Rectal smooth muscle tissue (tissue), 1 donor: ENCODE results near the gene ESYT1.

ENCODE experiments used
- H3K27ac ChIP-seq: one replicate; pipeline ENCODE4 v1.7.0; 2013; ENCODE audit warnings: low read depth, low read length, inconsistent platforms
- H3K27me3 ChIP-seq: one replicate; pipeline ENCODE4 v1.7.0; 2013; ENCODE audit warnings: low read length; ENCODE audit not compliant: control insufficient read depth, insufficient read depth
- H3K36me3 ChIP-seq: one replicate; pipeline ENCODE4 v1.7.0; 2013; ENCODE audit warnings: low read length; ENCODE audit not compliant: control insufficient read depth, insufficient read depth
- H3K4me1 ChIP-seq: one replicate; pipeline ENCODE4 v1.7.0; 2013; ENCODE audit warnings: low read length; ENCODE audit not compliant: control insufficient read depth, insufficient read depth
- H3K4me3 ChIP-seq: one replicate; pipeline ENCODE4 v1.7.0; 2013; ENCODE audit warnings: low read length
- H3K9ac ChIP-seq: one replicate; pipeline ENCODE4 v1.7.0; 2013; ENCODE audit warnings: low read length

The ESYT1 gene

GRCh38 chr12:56127888-56128669 is at the start of gene ESYT1:
TSS of gene ESYT1 (plus strand) at chr12:56128267. CDS start at chr12:56128320, 53 bp downstream.
- H3K4me3 ChIP-seq = peak within 1 kb of the TSS; percentile 94
- H3K27ac ChIP-seq = peak within 1 kb of the TSS; percentile 95
- peak within 1 kb of the TSS; percentile 77 for H3K9ac ChIP-seq
- peaks cover 19% of the 10 kb centered on the region for H3K4me1 ChIP-seq
- H3K27me3 ChIP-seq = no peaks in the 10 kb centered on the region
- peaks cover 18% of the 10 kb centered on the region for H3K36me3 ChIP-seq

GRCh38 chr12:56078427-56078826 is 49.6 kb upstream of the ESYT1 start:
- Histone ChIP-seq H3K27ac (no peak overlapping the region), H3K4me1 (no peaks in the 10 kb centered on the region), H3K4me3 (no peak overlapping the region), H3K36me3 (no peaks in the 10 kb centered on the region), H3K27me3 (no peaks in the 10 kb centered on the region), H3K9ac (no peak overlapping the region)

GRCh38 chr12:56078931-56079722 is 48.9 kb upstream of the ESYT1 start:
- Histone ChIP-seq H3K9ac (peak overlapping the region; percentile 35), H3K27me3 (no peaks in the 10 kb centered on the region), H3K27ac (no peak overlapping the region), H3K4me1 (no peaks in the 10 kb centered on the region), H3K4me3 (peak overlapping the region; percentile 72), H3K36me3 (peaks cover 2% of the 10 kb centered on the region)

GRCh38 chr12:56079723-56080555 is 48.1 kb upstream of the ESYT1 start, which contains the start of gene ERBB3:
TSS of gene ERBB3 (plus strand) at chr12:56080165. CDS start at chr12:56080301, 136 bp downstream.
- H3K4me1 ChIP-seq = no peaks in the 10 kb centered on the region
- peak within 1 kb of the TSS; percentile 75 for H3K9ac ChIP-seq
- H3K27me3 ChIP-seq = no peaks in the 10 kb centered on the region
- H3K36me3 ChIP-seq = peaks cover 2% of the 10 kb centered on the region
- peak within 1 kb of the TSS; percentile 61 for H3K27ac ChIP-seq
- H3K4me3 ChIP-seq = peak within 1 kb of the TSS; percentile 72

- Histone ChIP-seq H3K27me3 (no peaks in the 10 kb centered on the region), H3K9ac (peak overlapping the region; percentile 75), H3K36me3 (peaks cover 2% of the 10 kb centered on the region), H3K4me1 (no peaks in the 10 kb centered on the region), H3K4me3 (peak overlapping the region; percentile 72), H3K27ac (peak overlapping the region; percentile 61)
Measured at GRCh38 chr12:56080556-56081138, 47.4 kb upstream of the ESYT1 start.

GRCh38 chr12:56081393-56082347 is 46.4 kb upstream of the ESYT1 start:
- Histone ChIP-seq H3K27ac (no peak overlapping the region), H3K36me3 (peaks cover 2% of the 10 kb centered on the region), H3K27me3 (no peaks in the 10 kb centered on the region), H3K4me3 (peak overlapping the region; percentile 72), H3K4me1 (no peaks in the 10 kb centered on the region), H3K9ac (peak overlapping the region; percentile 75)

- peak overlapping the region; percentile 72 for H3K4me3 ChIP-seq
- H3K9ac ChIP-seq = no peak overlapping the region
- peaks cover 2% of the 10 kb centered on the region for H3K36me3 ChIP-seq
- no peaks in the 10 kb centered on the region for H3K27me3 ChIP-seq
- H3K27ac ChIP-seq = no peak overlapping the region
- no peaks in the 10 kb centered on the region for H3K4me1 ChIP-seq
Measured at GRCh38 chr12:56082382-56082781, 45.7 kb upstream of the ESYT1 start.

- Histone ChIP-seq H3K4me3 (peak overlapping the region; percentile 72), H3K9ac (no peak overlapping the region), H3K27me3 (no peaks in the 10 kb centered on the region), H3K36me3 (peaks cover 2% of the 10 kb centered on the region), H3K4me1 (no peaks in the 10 kb centered on the region), H3K27ac (no peak overlapping the region)
Measured at GRCh38 chr12:56082967-56083366, 45.1 kb upstream of the ESYT1 start.

- no peak overlapping the region for H3K9ac ChIP-seq
- peaks cover 5% of the 10 kb centered on the region for H3K36me3 ChIP-seq
- no peaks in the 10 kb centered on the region for H3K4me1 ChIP-seq
- no peak overlapping the region for H3K4me3 ChIP-seq
- H3K27ac ChIP-seq = no peak overlapping the region
- no peaks in the 10 kb centered on the region for H3K27me3 ChIP-seq
Measured at GRCh38 chr12:56084958-56085543, 43.0 kb upstream of the ESYT1 start.

GRCh38 chr12:56086096-56086495 is 42.0 kb upstream of the ESYT1 start:
- Histone ChIP-seq H3K27me3 (no peaks in the 10 kb centered on the region), H3K36me3 (peaks cover 5% of the 10 kb centered on the region), H3K27ac (no peak overlapping the region), H3K4me1 (no peaks in the 10 kb centered on the region), H3K9ac (no peak overlapping the region), H3K4me3 (no peak overlapping the region)

- H3K9ac ChIP-seq = no peak overlapping the region
- no peaks in the 10 kb centered on the region for H3K4me1 ChIP-seq
- H3K27ac ChIP-seq = no peak overlapping the region
- H3K36me3 ChIP-seq = peaks cover 5% of the 10 kb centered on the region
- no peaks in the 10 kb centered on the region for H3K27me3 ChIP-seq
- no peak overlapping the region for H3K4me3 ChIP-seq
Measured at GRCh38 chr12:56086608-56087007, 41.5 kb upstream of the ESYT1 start.
